GM23248 (cell line): ENCODE results near the gene PLXDC2. TPM values are rescaled to one million over a fixed set of nuclear protein-coding genes. Genes with fewer than 3 reads are reported as not detected.
A peak's percentile ranks its signal among the peaks of the same experiment; 100 is the strongest.

Source experiments
- DNase-seq: peaks from one replicate; pipeline ENCODE4 v3.0.0-alpha.2; 2015
- H2AFZ ChIP-seq: fragments of 200-600 bp; sonication (generic); 2 replicates; pipeline ENCODE4 v1.6.1; 2016; ENCODE audit warnings: antibody characterized with exemption
- H3F3A ChIP-seq: fragments of 200-600 bp; sonication (generic); 2 replicates; pipeline ENCODE4 v1.6.1; 2016; ENCODE audit warnings: mild to moderate bottlenecking, antibody characterized with exemption, mixed run types; ENCODE audit not compliant: insufficient read depth
- H3K27ac ChIP-seq: fragments of 200-600 bp; sonication (generic); 2 replicates; pipeline ENCODE4 v1.5.1; 2016; ENCODE audit warnings: mild to moderate bottlenecking
- H3K27me3 ChIP-seq: fragments of 200-600 bp; sonication (generic); replicated peaks from 2 replicates; pipeline ENCODE4 v1.6.1; 2016; ENCODE audit warnings: mild to moderate bottlenecking; ENCODE audit not compliant: insufficient read depth
- H3K36me3 ChIP-seq: fragments of 200-600 bp; sonication (generic); 2 replicates; pipeline ENCODE4 v1.6.1; 2016; ENCODE audit warnings: low read depth, mild to moderate bottlenecking
- H3K4me1 ChIP-seq: fragments of 200-600 bp; sonication (generic); 2 replicates; pipeline ENCODE4 v1.6.1; 2016; ENCODE audit warnings: mild to moderate bottlenecking; ENCODE audit not compliant: insufficient read depth
- H3K4me2 ChIP-seq: fragments of 200-600 bp; sonication (generic); one replicate; pipeline ENCODE4 v1.6.1; 2016; ENCODE audit warnings: mild to moderate bottlenecking; ENCODE audit not compliant: unreplicated experiment
- H3K4me3 ChIP-seq: fragments of 200-600 bp; sonication (generic); 2 replicates; pipeline ENCODE4 v1.5.1; 2016; ENCODE audit warnings: mild to moderate bottlenecking
- H3K79me2 ChIP-seq: fragments of 200-600 bp; sonication (generic); 2 replicates; pipeline ENCODE4 v1.6.1; 2016; ENCODE audit warnings: mild to moderate bottlenecking; ENCODE audit not compliant: insufficient read depth
- H3K9ac ChIP-seq: fragments of 200-600 bp; sonication (generic); 2 replicates; pipeline ENCODE4 v1.6.1; 2016; ENCODE audit warnings: mild to moderate bottlenecking
- H3K9me2 ChIP-seq: fragments of 200-600 bp; sonication (generic); 2 replicates; pipeline ENCODE4 v1.6.1; 2016; ENCODE audit warnings: mixed run types, mild to moderate bottlenecking, moderate library complexity; ENCODE audit not compliant: insufficient read depth
- H3K9me3 ChIP-seq: fragments of 200-600 bp; sonication (generic); one replicate; pipeline ENCODE4 v1.6.1; 2017; ENCODE audit warnings: low read depth
- H4K20me1 ChIP-seq: fragments of 200-600 bp; sonication (generic); 2 replicates; pipeline ENCODE4 v1.6.0; 2016; ENCODE audit not compliant: insufficient read depth
- EZH2 ChIP-seq: fragments of 200-600 bp; sonication (generic); IDR thresholded peaks from 2 replicates; pipeline ENCODE4 v1.6.1; 2018; ENCODE audit warnings: antibody characterized with exemption, mild to moderate bottlenecking; ENCODE audit not compliant: insufficient read depth, poor library complexity, severe bottlenecking
- EZH2phosphoT487 ChIP-seq: fragments of 200-600 bp; sonication (generic); IDR thresholded peaks from 2 replicates; pipeline ENCODE4 v1.6.1; 2018; ENCODE audit warnings: antibody characterized with exemption, moderate library complexity, mild to moderate bottlenecking, low read depth; ENCODE audit not compliant: insufficient read depth
- WGBS, 2 experiments: methylation state at CpG; one replicate each; pipeline ENCODE4 v1.1.6; 2015 to 2017; ENCODE audit warnings: low lambda C conversion rate in 2 of 2, low coverage in 1 of 2; ENCODE audit errors: missing lambda C conversion rate in 2 of 2; 5-methylcytosine and 5-hydroxymethylcytosine counted together
- in situ Hi-C: fragments of 300-500 bp; cut with MboI; formaldehyde crosslinking; loops from 2 replicates; pipeline ENCODE4 v1.15.0; 2020
- polyA plus RNA-seq: library from polyadenylated mRNA; unstranded; fragments of >200 nt; fragmentation: Nextera tagmentation; extraction: Ambion mirVana; gene quantifications from 2 replicates; pipeline ENCODE4 v1.2.1, GENCODE V29; 2016
- total RNA-seq: library from RNA; depleted of rRNA; stranded (reverse); fragments of >200 nt; shearing (Covaris generic); gene quantifications from 2 replicates; pipeline ENCODE4 v1.2.3, GENCODE V29; 2014

Gene PLXDC2
- total and polyA plus RNA-seq, 2 experiments from 2014 or later: 0.81 to 2.3 TPM

- Histone ChIP-seq H2AFZ (no peak overlapping the region), H3K27me3 (no peaks in the 10 kb centered on the region), H4K20me1 (no peaks in the 10 kb centered on the region), H3K4me2 (no peak overlapping the region), H3F3A (peaks cover 34% of the 10 kb centered on the region), H3K4me3 (no peak overlapping the region), H3K36me3 (no peaks in the 10 kb centered on the region), H3K9me3 (no peaks in the 10 kb centered on the region), H3K79me2 (no peaks in the 10 kb centered on the region), H3K9me2 (no peaks in the 10 kb centered on the region), H3K27ac (no peak overlapping the region), H3K4me1 (peaks cover 31% of the 10 kb centered on the region), H3K9ac (no peak overlapping the region)
- WGBS, 2 experiments: 88 to 90% methylated on average over 4 of the region's 4 CpGs
- TF ChIP-seq EZH2 (no peak), EZH2phosphoT487 (no peak)
- in situ Hi-C loops: no loop called here
- DNase-seq: no peak
These were observed 108.8 kb downstream of the PLXDC2 start for GRCh38 chr10:19925064-19925463.

GRCh38 chr10:19928936-19929335, 112.7 kb downstream of the PLXDC2 start:
- Histone ChIP-seq H2AFZ (no peak overlapping the region), H3K9me2 (no peaks in the 10 kb centered on the region), H4K20me1 (no peaks in the 10 kb centered on the region), H3F3A (peaks cover 13% of the 10 kb centered on the region), H3K36me3 (no peaks in the 10 kb centered on the region), H3K79me2 (no peaks in the 10 kb centered on the region), H3K9ac (no peak overlapping the region), H3K9me3 (no peaks in the 10 kb centered on the region), H3K27ac (0 out of 2 replicates have a peak overlapping the region, but pooled peaks have one; percentile 48), H3K27me3 (no peaks in the 10 kb centered on the region), H3K4me3 (no peak overlapping the region), H3K4me2 (no peak overlapping the region), H3K4me1 (0 out of 2 replicates have a peak, but pooled peaks cover 9% of the 10 kb centered on the region)
- WGBS, 2 experiments: 67 to 79% methylated on average over 7 of the region's 7 CpGs
- TF ChIP-seq EZH2 (no peak), EZH2phosphoT487 (no peak)
- in situ Hi-C loops: no loop called here
- DNase-seq: no peak

- Histone ChIP-seq H3K9me3 (no peaks in the 10 kb centered on the region), H3K27ac (peak overlapping the region; percentile 48), H3F3A (peaks cover 13% of the 10 kb centered on the region), H4K20me1 (no peaks in the 10 kb centered on the region), H3K79me2 (no peaks in the 10 kb centered on the region), H3K4me1 (0 out of 2 replicates have a peak, but pooled peaks cover 9% of the 10 kb centered on the region), H3K27me3 (no peaks in the 10 kb centered on the region), H3K4me2 (peak overlapping the region; percentile 43), H2AFZ (no peak overlapping the region), H3K9me2 (no peaks in the 10 kb centered on the region), H3K9ac (peak overlapping the region; percentile 31; the same call in 1 of the 2 replicates), H3K4me3 (no peak overlapping the region), H3K36me3 (no peaks in the 10 kb centered on the region)
- WGBS, 2 experiments: 0 to 2% methylated on average over 3 of the region's 3 CpGs
- TF ChIP-seq EZH2 (no peak), EZH2phosphoT487 (no peak)
- peak; percentile 74 for DNase-seq
- in situ Hi-C loops: no loop called here
These were observed 113.4 kb downstream of the PLXDC2 start for GRCh38 chr10:19929506-19930140.

GRCh38 chr10:19930936-19931893, 115.0 kb downstream of the PLXDC2 start:
- no peak overlapping the region for H3K27ac ChIP-seq
- no peaks in the 10 kb centered on the region for H3K36me3 ChIP-seq
- 56 to 61% methylated on average over 12 of the region's 12 CpGs for WGBS, 2 experiments
- no peaks in the 10 kb centered on the region for H3K9me2 ChIP-seq
- no peak overlapping the region for H2AFZ ChIP-seq
- no peaks in the 10 kb centered on the region for H3K27me3 ChIP-seq
- no peak for TF ChIP-seq EZH2phosphoT487
- TF ChIP-seq EZH2: no peak
- H3K4me3 ChIP-seq: no peak overlapping the region
- DNase-seq: peak; percentile 59
- no peak overlapping the region for H3K4me2 ChIP-seq
- 0 out of 2 replicates have a peak, but pooled peaks cover 9% of the 10 kb centered on the region for H3K4me1 ChIP-seq
- in situ Hi-C loops: no loop called here
- no peak overlapping the region for H3K9ac ChIP-seq
- H3K9me3 ChIP-seq: no peaks in the 10 kb centered on the region
- no peaks in the 10 kb centered on the region for H3K79me2 ChIP-seq
- H4K20me1 ChIP-seq: no peaks in the 10 kb centered on the region
- peaks cover 13% of the 10 kb centered on the region for H3F3A ChIP-seq
